HG03558 (cell line): Measurements from ENCODE around the gene G6PC3.
"Not testable (repeated sequence)": the region's sequence is repeated elsewhere in the genome, so short reads cannot be mapped to it uniquely, and the experiment has no call there.

Experiments
- ATAC-seq: cut with Tn5 transposase; IDR thresholded peaks from one replicate; pipeline ENCODE4 v1.9.1; 2021; ENCODE audit warnings: moderate number of reproducible peaks; ENCODE audit not compliant: unreplicated experiment; ENCODE audit errors: extremely low read depth

The G6PC3 gene

DNA sequence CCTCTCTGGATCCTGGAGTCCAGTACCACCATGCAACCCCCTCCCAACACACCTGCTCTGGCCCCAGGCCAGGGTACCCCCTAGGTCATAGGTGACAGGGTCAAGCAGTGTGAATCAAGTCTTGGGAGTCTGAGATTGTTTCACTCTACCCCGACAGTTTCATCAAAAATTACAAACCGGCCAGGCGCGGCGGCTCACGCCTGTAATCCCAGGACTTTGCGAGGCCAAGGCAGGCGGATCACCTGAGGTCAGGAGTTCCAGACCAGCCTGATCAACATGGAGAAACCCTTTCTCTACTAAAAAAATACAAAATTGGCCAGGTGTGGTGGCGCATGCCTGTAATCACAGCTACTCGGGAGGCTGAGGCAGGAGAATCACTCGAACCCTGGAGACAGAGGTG is 49.7 kb downstream of the G6PC3 start:
- ATAC-seq: not testable (repeated sequence)

DNA sequence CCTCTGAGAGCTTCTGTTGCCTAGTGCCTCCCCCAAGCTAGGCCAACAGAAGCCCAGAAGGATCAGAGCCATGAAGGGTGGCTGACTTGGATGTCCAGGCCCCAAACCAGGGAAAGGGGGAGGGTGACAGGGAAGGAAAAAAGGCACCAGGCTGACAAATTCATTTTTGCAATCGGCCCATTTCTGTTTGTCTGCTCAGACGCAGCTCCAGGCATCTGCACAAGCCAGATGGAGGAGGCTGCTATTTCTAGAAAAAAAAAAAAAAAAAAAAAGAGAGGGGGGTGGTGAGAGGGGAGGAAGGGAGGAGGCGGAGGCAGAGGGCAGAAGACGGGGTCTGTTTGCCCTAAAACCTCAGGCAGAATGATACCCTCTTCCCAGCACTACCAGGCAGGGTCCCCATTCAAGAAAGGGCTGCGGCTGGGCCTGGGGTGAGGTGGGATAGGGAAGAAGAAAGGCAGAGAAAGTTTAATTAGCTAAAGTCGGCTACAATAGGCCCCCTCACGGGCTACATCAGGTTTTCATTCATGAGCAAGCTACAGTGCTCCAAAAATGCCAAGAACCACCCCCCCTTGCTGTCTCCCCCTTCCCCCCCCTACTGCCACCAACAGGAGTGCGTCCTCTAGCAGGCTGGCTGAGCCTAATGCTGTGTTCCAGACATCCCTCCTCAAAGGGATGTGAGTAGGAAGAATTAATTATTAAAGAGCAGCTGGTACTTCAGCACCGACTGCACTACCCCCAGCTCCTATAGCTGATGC is 50.5 kb downstream of the G6PC3 start:
- ATAC-seq: no peak

DNA sequence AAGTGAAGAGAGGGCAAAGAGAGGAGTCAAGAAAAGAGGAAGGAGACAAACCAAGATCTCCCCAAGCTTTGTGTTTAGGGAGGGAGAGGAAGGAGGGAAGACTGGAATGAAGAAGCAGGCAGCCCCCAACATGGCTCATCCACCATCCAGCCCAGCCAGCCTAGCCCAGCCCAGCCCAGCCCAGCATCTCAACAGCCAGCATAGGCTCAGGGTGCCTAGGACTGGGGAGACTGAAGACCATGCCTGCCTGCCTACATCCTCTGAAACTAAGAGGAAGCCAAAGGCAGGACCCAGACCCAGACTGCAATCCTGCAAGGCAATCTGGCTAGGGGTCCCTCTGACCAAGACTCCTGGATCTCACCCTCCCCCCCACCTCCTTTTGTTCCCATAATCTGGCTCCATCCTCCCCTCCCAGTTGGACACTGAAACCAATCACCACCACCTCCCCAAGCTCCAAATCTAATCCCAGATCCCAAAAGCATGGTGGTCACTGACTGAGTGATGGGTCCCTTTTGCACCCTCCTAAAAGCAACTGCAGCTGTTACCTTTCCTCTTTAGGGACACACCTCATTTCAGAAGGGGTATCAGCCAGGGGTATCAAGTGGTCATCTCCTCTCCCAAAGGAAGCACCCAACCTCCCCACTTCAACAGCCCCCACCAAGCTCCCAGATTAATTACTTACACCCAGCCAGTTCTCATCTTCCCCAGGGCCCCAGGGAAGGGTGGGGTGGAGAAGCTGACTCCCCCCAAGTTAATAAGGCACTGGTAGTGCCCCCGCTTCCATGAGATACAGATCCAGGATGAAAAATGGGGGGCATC is 51.7 kb downstream of the G6PC3 start:
- ATAC-seq: no peak

DNA sequence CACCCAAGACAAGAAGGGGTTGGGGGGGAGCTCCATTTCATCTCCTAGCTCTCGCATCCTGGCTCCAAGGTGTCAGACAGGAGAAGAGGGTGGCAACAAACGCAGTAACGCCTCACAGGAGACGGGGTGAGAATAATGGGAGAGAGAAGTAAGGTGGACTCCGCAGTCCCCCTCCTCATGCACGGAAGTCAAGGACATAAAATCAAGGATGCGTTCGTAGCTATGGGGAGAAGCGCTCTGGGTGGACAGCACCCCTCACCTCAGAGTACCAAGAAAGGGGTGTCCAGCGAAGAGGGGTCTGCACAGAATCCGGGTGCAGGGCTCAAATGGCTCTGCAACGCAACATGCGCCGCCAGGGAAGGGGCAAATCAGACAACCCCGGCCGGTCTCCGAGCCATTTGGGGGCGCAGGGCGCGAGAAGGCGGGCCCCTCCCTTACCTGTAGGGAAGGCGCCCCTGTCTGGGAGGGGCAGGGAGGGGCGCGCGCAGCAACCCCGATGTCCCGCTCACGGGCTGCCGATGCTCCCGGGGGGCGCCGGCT is 52.4 kb downstream of the G6PC3 start:
- ATAC-seq: no peak

DNA sequence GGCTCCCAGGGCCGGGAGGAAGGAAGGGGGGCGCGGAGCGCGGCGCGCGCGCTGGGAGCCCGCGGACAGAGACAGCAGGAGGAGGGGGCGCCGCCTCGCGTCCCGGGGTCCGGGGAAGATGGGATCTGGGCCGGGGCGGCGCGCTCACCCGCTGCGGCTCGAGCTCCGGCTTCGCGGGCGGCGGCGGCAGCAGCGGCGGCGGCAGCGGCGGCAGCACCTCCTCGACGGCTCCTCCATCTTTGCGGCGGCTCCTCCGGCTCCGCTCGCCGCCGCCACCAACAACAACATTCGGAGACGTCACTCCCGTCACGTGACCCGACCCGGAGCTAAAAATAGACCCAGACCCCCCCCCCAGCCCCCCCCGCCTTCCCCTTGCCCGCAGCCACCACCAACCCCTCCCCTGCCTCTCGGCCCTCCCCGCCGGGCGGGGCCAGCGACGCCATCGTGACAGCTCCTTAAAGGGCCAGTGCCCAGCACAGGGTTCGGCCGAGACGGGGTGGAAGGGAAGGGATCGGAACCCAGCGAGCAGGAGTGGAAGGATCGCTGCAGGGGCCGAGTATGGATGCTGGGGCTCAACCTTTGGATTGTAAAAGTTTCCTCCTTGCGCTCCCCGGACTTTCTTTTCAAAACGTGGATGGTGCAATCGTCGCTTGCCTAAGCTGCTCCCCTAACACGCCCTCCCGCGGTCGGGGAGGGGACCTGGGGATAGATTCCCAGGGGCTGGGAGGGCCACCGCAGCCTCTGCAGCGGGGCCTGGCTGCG is 53.0 kb downstream of the G6PC3 start, which contains the start of gene HDAC5:
Gene HDAC5, minus strand, starts transcription at position 286 of the 762 bp plus-strand sequence. CDS start 6,126 bp downstream, outside the sequence.
- peak; percentile 71 for ATAC-seq

DNA sequence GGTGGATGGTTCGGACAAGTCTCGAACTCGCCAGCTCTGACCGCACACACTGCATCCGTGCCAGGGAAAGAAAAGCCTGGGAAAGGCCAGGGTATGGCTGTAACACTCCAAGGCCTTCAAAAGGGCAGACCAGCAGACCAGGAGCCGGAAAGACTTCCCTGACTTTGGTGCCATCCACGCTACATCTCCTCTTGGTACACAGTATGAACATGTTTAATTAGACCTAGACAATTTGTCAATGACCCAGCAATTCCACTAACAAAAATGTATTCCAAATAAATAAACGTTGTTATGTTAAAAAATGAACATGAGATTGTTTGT is 53.5 kb downstream of the G6PC3 start:
- no peak for ATAC-seq
